Omental fat pad (tissue), 4 donors: ENCODE data around the gene MARCHF3. TPM values are rescaled to one million over a fixed set of nuclear protein-coding genes. Genes with fewer than 3 reads are reported as not detected.

Experiments used
- ATAC-seq: fragments of 150-250 bp; one replicate; pipeline ENCODE4 v1.9.1; 2016; ENCODE audit warnings: mild to moderate bottlenecking, moderate library complexity; ENCODE audit not compliant: low FRiP score
- DNase-seq: peaks from one replicate; pipeline ENCODE4 v3.0.0-alpha.2; 2019; ENCODE audit warnings: low spot score
- total RNA-seq, 4 donors: library from RNA; depleted of rRNA; stranded (reverse); fragments of >200 nt; gene quantifications; one replicate each; pipeline ENCODE4 v1.1.0, GENCODE V29; 2016
- TF ChIP-seq, protein P1 (sequence below), 3 donors: fragments of 450-650 bp; IDR thresholded peaks; one replicate each; pipeline ENCODE4 v1.5.1; 2016 to 2017; ENCODE audit warnings: antibody characterized with exemption in 3 of 3, mild to moderate bottlenecking in 3 of 3, moderate library complexity in 2 of 3

Gene MARCHF3
- total RNA-seq, 4 donors from 2014 or later = 7.4 to 72.7 (median 16.2) TPM

DNA sequence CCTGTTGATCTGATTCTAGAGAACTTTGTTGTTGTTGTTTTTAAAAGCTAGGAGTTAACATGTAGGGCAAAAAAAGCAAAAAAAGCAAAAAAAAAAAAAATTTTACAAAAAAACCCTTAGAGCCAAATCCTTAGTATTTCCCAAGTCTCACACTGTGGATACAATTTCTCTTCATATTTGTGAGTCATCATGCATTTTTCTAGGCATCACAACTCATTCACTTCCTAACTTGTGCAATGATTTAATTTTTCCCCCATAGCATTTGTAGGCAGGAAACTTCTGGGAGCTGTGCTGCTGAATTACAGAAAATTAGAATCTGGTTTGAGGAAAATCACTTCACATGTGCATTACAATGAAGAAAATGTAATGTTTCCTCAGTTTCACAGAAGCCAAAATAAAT lies 91.9 kb downstream of the MARCHF3 start:
- TF ChIP-seq, protein P1, sequence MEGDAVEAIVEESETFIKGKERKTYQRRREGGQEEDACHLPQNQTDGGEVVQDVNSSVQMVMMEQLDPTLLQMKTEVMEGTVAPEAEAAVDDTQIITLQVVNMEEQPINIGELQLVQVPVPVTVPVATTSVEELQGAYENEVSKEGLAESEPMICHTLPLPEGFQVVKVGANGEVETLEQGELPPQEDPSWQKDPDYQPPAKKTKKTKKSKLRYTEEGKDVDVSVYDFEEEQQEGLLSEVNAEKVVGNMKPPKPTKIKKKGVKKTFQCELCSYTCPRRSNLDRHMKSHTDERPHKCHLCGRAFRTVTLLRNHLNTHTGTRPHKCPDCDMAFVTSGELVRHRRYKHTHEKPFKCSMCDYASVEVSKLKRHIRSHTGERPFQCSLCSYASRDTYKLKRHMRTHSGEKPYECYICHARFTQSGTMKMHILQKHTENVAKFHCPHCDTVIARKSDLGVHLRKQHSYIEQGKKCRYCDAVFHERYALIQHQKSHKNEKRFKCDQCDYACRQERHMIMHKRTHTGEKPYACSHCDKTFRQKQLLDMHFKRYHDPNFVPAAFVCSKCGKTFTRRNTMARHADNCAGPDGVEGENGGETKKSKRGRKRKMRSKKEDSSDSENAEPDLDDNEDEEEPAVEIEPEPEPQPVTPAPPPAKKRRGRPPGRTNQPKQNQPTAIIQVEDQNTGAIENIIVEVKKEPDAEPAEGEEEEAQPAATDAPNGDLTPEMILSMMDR (IDR thresholded peaks at IDR 0.05) = no peak
- DNase-seq (no peak), ATAC-seq (peak; percentile 78)

DNA sequence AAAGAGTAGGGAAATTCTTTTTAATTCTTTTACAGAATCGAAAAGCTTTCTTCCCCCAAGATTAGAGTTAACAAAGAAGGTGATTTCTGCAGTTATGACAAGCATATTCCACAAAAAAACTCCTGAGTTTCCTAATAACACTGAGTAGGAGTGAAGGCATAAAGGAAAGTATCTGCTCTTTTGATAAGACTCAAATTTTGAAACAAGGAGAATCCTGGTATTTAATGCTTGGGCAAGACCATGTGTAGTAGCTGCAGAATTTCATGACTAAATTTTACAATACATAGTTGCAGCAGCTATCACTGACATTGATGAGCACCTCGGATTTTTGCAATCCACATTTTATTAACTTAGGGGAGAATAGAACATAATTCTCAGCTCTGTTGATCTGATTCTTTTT lies 92.6 kb downstream of the MARCHF3 start:
- ATAC-seq (peak; percentile 80), DNase-seq (no peak)
- TF ChIP-seq, protein P1 (IDR thresholded peaks at IDR 0.05) = no peak

DNA sequence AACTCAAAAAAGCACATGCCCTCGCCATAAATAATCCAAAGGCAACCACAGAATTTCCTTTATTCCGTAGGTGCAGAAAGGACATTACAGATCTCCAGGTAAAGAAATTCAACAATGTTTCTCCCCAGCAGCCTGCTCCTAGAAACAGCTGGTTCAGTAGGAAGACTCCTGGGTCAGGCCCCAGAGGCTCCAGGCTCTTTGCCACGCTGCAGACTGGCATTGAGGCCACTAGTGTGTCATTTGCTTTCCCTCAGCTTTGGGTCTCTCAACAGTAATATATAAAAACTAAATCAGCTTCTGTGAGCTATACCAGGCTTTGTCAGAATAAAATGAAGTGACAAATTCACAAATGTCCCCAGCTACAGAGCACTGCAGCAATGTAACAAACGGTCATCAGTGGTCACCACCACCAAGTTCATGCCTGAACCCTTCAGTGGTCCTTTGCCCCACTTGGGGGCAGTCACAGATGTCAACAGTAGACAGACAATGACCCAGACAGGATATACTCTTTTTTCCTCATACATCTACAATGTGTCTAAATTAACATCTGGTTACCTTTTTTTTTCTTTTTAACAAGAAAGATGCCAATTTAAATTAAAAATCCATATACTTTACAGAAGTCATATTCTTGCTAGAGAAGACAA lies 93.5 kb downstream of the MARCHF3 start:
- TF ChIP-seq, protein P1 (IDR thresholded peaks at IDR 0.05) = no peak
- DNase-seq = no peak
- no peak for ATAC-seq

DNA sequence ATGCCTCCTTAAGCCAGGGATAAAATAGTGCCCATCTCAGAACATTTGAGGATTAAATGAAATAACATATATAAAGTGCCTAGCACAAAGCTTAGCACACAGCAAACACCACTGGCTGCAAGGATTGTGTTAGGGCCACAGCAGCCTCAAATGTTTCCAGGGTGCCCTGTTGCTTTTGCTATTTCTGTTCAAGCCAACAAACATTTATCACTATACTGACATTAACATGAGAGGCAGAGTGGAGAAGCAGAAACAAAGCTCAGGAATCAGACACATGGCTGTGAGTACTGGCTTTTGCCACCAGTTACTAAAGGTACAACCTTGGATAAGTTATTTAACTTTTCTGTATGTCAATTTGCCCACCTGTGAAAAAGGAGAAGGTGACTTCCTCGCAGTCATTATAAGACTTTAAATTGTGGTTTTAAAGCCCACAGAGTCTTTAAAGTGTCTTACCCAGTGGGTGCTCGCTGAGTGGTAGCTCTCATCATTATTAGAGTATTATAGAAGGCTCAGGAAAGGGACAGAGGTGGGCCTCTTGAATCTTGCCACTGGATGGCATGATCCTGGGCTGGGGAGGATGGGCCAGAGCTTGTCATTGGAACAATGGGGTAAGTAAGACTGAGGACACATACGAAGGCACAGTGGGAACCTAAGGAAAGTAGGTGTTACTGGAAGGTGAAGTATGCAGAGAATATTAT lies 98.2 kb downstream of the MARCHF3 start:
- no peak for DNase-seq
- ATAC-seq = no peak
- TF ChIP-seq, protein P1 (IDR thresholded peaks at IDR 0.05) = no peak

DNA sequence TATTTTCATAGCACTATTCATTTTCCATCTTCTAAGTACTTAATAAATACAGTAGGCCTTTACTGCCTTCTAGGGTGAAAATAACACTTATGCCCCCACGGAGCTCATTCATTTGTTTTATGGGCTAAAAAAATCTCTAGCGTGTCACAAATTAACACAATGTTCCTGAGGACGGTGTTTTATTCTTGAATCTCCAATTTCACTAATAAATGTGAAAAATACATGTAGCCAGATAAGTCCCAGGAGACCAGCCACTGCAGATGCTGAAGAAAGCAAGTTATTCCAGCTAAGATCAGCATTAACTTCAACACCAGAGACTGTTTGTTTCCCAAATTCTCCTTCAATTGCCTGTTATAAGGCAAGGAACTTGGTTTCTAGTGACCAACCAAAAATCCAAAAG lies 102.3 kb downstream of the MARCHF3 start:
- no peak for DNase-seq
- TF ChIP-seq, protein P1 (IDR thresholded peaks at IDR 0.05) = no peak

DNA sequence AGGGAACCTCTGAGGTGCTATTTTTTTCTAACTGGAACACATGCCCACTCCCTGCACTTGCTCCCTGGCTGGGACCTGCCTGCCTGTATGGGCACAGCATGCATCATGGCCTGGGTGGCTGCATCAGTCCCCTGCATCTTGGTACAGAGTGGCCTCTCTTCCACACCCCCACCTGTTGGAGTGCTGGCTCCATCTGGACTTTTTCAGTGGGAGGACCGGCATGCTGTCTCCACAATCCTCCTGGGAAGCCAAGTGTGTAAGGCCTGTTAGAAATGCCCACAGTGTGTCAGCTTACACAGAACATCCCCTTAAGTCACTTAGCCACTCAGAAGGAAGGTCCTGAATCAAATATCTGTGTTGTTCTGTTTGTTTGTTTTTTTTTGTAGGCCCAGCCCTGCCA lies 102.9 kb downstream of the MARCHF3 start:
- TF ChIP-seq, protein P1 (IDR thresholded peaks at IDR 0.05) = no peak
- no peak for DNase-seq
- no peak for ATAC-seq

More for the DNA sequence above, 102.3 kb downstream of the MARCHF3 start:
- ATAC-seq = no peak

DNA sequence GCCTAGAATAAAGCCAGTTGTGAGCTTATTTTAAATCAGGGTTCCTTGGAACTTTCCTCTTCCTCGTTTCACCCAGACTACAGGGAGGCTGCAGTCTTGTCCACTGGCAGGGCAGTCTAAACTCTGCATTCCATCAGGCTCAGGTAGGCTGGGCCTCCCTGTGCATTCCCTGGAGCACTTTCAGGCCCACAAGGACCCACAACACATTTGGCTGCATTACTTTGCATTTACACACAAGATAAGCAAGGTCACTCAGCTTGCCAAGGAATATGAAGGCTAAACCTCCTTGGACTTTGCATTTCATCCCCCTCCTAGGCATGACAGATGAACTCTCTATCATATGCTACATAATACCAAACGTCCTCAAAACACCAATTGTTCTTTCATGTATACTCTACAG lies 104.2 kb downstream of the MARCHF3 start:
- TF ChIP-seq, protein P1 (IDR thresholded peaks at IDR 0.05) = no peak
- no peak for DNase-seq
- ATAC-seq = no peak
